Transverse colon (tissue), 4 donors: ENCODE data around the gene TNFSF9. TPM values are rescaled to one million over a fixed set of nuclear protein-coding genes. Genes with fewer than 3 reads are reported as not detected.

ENCODE experiments used
- DNase-seq: peaks from one replicate; pipeline ENCODE4 v3.0.0-alpha.2; 2019
- H3K27ac ChIP-seq, 4 donors: fragments of 200-600 bp; sonication (generic); 2 replicates each; pipeline ENCODE4 v1.5.1; 2016 to 2018; ENCODE audit warnings: inconsistent platforms in 4 of 4
- H3K27me3 ChIP-seq: fragments of 200-600 bp; sonication (generic); 2 replicates; pipeline ENCODE4 v1.5.1; 2017; ENCODE audit warnings: inconsistent platforms
- H3K36me3 ChIP-seq, 4 donors: fragments of 200-600 bp; sonication (generic); 2 replicates each; pipeline ENCODE4 v1.5.1; 2017 to 2019; ENCODE audit warnings: inconsistent platforms in 4 of 4
- H3K4me1 ChIP-seq, 4 donors: fragments of 200-600 bp; sonication (generic); 2 replicates each; pipeline ENCODE4 v1.5.1; 2017 to 2020; ENCODE audit warnings: inconsistent platforms in 4 of 4
- H3K4me3 ChIP-seq, 4 donors: fragments of 200-600 bp; sonication (generic); 1 replicate in 1 of 4; 2 replicates in 3 of 4; pipeline versions ENCODE4 v1.5.1 to v1.6.1; 2017 to 2019; ENCODE audit warnings: inconsistent platforms in 4 of 4
- H3K9me3 ChIP-seq, 2 donors: fragments of 200-600 bp; sonication (generic); 2 replicates each; pipeline ENCODE4 v1.5.1; 2017 to 2019; ENCODE audit warnings: inconsistent platforms in 2 of 2
- EP300 ChIP-seq: sonication (generic); formaldehyde crosslinking; IDR thresholded peaks from one replicate; pipeline ENCODE4 v1.6.1; 2017; ENCODE audit warnings: antibody characterized with exemption, low read depth
- POLR2A ChIP-seq: fragments of 450-650 bp; IDR thresholded peaks from one replicate; pipeline ENCODE4 v1.6.1; 2016; ENCODE audit warnings: antibody characterized with exemption, mild to moderate bottlenecking, moderate library complexity
- POLR2AphosphoS5 ChIP-seq, 3 donors: sonication (generic); formaldehyde crosslinking; IDR thresholded peaks; one replicate each; pipeline ENCODE4 v1.6.1; 2016; ENCODE audit warnings: antibody characterized with exemption in 3 of 3
- WGBS, 2 donors: methylation state at CpG; one replicate each; pipeline ENCODE4 v1.1.5; 2018; ENCODE audit warnings: low coverage in 1 of 2; 5-methylcytosine and 5-hydroxymethylcytosine counted together
- in situ Hi-C, 4 donors: fragments of 200-750 bp; cut with MboI; loops; one replicate each; pipeline versions ENCODE4 v1.15.0 to v1.15.1; 2017; ENCODE audit warnings: low sequenced_read_pairs in 3 of 4, low pct_ligation_motif_present in 1 of 4, low pct_unique_long_range_greater_than_20kb in 1 of 4
- intact Hi-C: fragments of 100-400 bp; cut with DNase I; formaldehyde crosslinking; loops from one replicate; pipeline ENCODE4 v1.15.1; 2023; ENCODE audit warnings: low total_unique reads
- total RNA-seq, 4 donors: library from RNA; depleted of rRNA; stranded (reverse); fragments of >200 nt; gene quantifications; one replicate each; pipeline ENCODE4 v1.1.0, GENCODE V29; 2016
- TF ChIP-seq, protein P1 (sequence below), 5 experiments: fragments of 200-600 bp in 3 of 5; fragments of 450-650 bp in 2 of 5; sonication (generic) in 3 of 5; IDR thresholded peaks; 1 replicate in 2 of 5; 2 replicates in 3 of 5; pipeline ENCODE4 v1.5.1; 2016 to 2017; ENCODE audit warnings: antibody characterized with exemption in 5 of 5, inconsistent platforms in 3 of 5, mild to moderate bottlenecking in 2 of 5, moderate library complexity in 1 of 5

Gene TNFSF9
- total RNA-seq, 4 donors from 2014 or later = 0.95 to 2.7 TPM; not detected in 2

DNA sequence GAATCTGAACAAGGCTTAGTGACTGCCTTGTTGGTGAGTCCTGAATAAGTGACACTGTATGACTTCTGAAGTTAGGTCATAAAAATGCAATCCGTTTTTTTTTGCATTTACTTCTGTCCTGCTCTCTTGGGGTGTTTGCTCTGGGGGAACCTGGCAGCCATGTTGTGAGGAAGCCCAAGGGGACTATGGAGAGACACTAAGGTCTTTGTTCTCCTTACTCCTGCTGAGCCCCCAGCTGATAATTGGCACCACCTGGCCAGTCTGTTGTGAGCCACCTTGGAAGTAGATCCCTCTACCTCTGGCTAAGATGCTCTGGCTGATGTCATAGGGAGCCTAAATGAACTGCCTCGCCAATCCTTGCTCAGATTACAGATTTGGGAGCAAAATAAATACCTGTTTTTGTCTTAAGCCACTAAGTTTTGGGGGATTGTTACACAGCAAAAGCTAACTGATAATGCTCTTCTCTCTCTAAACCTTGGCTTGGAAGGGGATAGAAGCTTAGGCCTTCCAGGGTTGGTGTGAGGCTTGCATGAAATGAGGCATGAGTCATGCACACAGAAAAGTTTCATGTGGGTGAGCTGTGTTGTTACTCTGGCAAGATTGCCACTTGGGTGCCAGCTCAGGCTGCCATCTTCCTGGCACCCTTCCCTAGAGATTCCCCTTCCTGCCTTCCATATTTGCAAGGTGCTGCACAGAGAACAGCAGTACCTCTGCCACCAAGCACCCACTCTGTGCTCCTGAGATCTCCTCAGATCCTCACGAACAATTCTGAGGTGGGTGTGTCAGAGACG lies 38.8 kb upstream of the TNFSF9 start:
- Histone ChIP-seq H3K27ac (no peak overlapping the region), H3K27me3 (no peaks in the 10 kb centered on the region), H3K36me3 (no peaks in the 10 kb centered on the region), H3K4me3 (no peak overlapping the region), H3K9me3 (no peaks in the 10 kb centered on the region), H3K4me1 (no peaks in the 10 kb centered on the region)
- WGBS, 2 donors = 82% methylated on average over 4 of the region's 4 CpGs; no CpG with 5 or more reads in 1 of the 2 donors
- DNase-seq = no peak
- TF ChIP-seq POLR2AphosphoS5 (IDR thresholded peaks at IDR 0.05) (no peak), POLR2A (no peak), EP300 (no peak)
- TF ChIP-seq, protein P1, sequence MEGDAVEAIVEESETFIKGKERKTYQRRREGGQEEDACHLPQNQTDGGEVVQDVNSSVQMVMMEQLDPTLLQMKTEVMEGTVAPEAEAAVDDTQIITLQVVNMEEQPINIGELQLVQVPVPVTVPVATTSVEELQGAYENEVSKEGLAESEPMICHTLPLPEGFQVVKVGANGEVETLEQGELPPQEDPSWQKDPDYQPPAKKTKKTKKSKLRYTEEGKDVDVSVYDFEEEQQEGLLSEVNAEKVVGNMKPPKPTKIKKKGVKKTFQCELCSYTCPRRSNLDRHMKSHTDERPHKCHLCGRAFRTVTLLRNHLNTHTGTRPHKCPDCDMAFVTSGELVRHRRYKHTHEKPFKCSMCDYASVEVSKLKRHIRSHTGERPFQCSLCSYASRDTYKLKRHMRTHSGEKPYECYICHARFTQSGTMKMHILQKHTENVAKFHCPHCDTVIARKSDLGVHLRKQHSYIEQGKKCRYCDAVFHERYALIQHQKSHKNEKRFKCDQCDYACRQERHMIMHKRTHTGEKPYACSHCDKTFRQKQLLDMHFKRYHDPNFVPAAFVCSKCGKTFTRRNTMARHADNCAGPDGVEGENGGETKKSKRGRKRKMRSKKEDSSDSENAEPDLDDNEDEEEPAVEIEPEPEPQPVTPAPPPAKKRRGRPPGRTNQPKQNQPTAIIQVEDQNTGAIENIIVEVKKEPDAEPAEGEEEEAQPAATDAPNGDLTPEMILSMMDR (IDR thresholded peaks at IDR 0.05) = no peak
- in situ Hi-C loops = no loop called here
- intact Hi-C loops = no loop called here

DNA sequence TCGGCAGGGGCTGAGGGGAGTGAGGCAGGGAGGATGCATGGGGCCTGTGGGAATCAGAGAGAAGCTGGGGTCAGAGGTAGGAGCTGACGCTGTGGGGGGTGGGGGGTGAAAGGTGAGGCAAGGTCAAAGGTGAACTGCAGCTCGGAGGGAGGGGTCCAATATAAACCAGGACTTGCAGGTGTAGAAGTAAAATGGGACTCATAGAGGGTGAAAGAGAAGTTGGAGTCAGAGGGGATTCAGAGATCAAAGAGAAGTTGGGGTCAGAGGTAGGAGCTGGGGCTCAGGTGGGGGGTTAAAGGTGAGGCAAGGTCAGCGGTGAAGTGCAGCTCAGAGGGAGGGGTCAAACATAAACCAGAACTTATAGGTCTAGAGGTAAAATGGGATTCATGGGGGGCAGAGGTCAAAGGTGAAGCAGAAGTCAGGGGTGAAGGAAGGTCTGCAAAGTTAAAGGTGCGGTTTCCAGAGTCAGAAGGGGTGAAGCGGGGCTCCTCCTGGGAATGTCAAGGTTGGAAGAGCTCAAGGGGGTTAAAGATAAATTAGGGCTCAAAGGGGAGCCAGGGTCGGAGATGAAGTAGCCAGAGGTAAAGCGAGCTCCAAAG lies 36.3 kb upstream of the TNFSF9 start:
- Histone ChIP-seq H3K36me3 (no peaks in the 10 kb centered on the region), H3K27ac (no peak overlapping the region), H3K4me3 (no peak overlapping the region), H3K4me1 (peaks cover 0 to 2% (median 0%) of the 10 kb centered on the region in 4 donors), H3K9me3 (no peaks in the 10 kb centered on the region), H3K27me3 (no peaks in the 10 kb centered on the region)
- no peak for DNase-seq
- intact Hi-C loops (no loop called here), in situ Hi-C loops (no loop called here)
- WGBS, 2 donors = 66 to 75% methylated on average over 8 of the region's 8 CpGs
- no peak for TF ChIP-seq EP300
- no peak for TF ChIP-seq POLR2A
- TF ChIP-seq POLR2AphosphoS5 (IDR thresholded peaks at IDR 0.05) = no peak
- TF ChIP-seq, protein P1 (IDR thresholded peaks at IDR 0.05) = no peak

DNA sequence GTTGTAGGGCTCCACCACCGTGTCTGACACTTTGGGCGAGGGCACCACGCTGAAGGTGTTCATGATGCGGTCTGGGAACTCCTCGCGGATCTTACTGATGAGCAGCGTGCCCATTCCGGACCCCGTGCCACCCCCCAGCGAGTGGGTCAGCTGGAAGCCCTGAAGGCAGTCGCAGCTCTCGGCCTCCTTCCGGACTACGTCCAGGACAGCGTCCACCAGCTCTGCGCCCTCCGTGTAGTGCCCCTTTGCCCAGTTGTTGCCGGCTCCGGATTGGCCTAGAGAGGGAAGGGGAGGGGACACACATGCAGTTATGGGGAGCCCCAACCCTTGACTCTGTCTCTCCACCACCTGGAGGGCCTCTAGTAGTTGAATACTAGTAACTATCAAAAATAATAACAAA lies 34.9 kb upstream of the TNFSF9 start:
- intact Hi-C loops = no loop called here
- 97 to 99% methylated on average over 6 to 17 of the region's 19 CpGs for WGBS, 2 donors
- in situ Hi-C loops = no loop called here

DNA sequence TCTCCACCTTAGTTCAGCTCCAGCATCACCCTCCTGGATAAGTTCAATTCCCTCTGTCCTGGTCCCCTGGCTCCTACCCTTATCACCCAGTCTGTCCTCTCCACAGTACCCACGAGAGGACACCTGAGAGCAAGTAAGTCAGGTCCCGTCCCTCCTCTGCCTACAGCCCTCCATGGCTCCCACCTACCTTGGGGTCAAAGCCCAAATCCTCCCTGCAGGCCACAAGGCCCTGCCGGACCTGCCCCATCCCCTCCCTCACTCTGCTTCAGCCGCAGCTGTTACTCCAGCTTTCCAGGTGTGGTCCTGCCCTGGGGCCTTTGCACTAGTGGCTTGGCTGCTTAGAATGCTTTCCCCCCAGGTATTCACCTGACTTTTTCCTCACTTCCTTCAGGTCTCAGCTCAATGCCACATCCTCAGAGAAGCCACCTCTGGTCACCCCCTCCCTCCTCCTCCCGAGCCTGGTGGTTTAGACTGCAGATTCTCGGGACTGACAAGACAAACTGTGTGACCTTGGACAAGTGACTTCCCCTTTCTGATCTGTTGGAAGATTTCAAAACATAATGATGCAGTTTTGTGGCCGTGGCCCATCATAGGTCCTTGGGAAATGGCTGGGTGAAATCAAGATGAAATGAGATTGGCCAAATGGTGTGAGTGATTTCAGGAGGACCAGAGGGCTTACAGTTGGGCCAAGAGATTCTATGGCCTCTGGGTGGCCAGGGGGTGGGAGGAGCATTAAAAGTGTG lies 32.4 kb upstream of the TNFSF9 start:
- DNase-seq = no peak
- in situ Hi-C loops = no loop called here

More for the DNA sequence above, 34.9 kb upstream of the TNFSF9 start:
- Histone ChIP-seq H3K36me3 (no peaks in the 10 kb centered on the region), H3K9me3 (no peaks in the 10 kb centered on the region), H3K27ac (no peak overlapping the region), H3K4me1 (peaks cover 0 to 4% (median 0%) of the 10 kb centered on the region in 4 donors), H3K27me3 (peaks cover 14% of the 10 kb centered on the region), H3K4me3 (no peak overlapping the region)
- TF ChIP-seq POLR2A (no peak), POLR2AphosphoS5 (IDR thresholded peaks at IDR 0.05) (no peak)
- no peak for DNase-seq

More for the DNA sequence above, 32.4 kb upstream of the TNFSF9 start:
- Histone ChIP-seq H3K27ac (no peak overlapping the region), H3K4me3 (no peak overlapping the region), H3K36me3 (no peaks in the 10 kb centered on the region), H3K27me3 (peaks cover 39% of the 10 kb centered on the region), H3K9me3 (no peaks in the 10 kb centered on the region), H3K4me1 (peaks cover 0 to 11% (median 10%) of the 10 kb centered on the region in 4 donors)
- TF ChIP-seq POLR2A (no peak), POLR2AphosphoS5 (IDR thresholded peaks at IDR 0.05) (no peak), EP300 (no peak)
- TF ChIP-seq, protein P1 (IDR thresholded peaks at IDR 0.05) = no peak
- intact Hi-C loops = no loop called here
- WGBS, 2 donors = 51 to 58% methylated on average over 3 to 7 of the region's 7 CpGs
